Right lobe of liver (tissue), 6 donors: Measurements from ENCODE around the gene AKAP12. TPM values are rescaled to one million over a fixed set of nuclear protein-coding genes. Genes with fewer than 3 reads are reported as not detected.

Source experiments
- ATAC-seq, 4 donors: fragments of 200-7000 bp; cut with Tn5 transposase; one replicate each; pipeline ENCODE4 v1.9.1; 2020; ENCODE audit warnings: mild to moderate bottlenecking in 4 of 4, moderate library complexity in 4 of 4
- DNase-seq, 3 donors: peaks; one replicate each; pipeline ENCODE4 v3.0.0-alpha.2; 2020
- H3K27ac ChIP-seq, 3 donors: fragments of 200-600 bp; one replicate each; pipeline ENCODE4 v1.8.0; 2022
- H3K27me3 ChIP-seq, 2 donors: fragments of 200-600 bp; one replicate each; pipeline ENCODE4 v1.8.0; 2022
- H3K36me3 ChIP-seq, 4 donors: fragments of 200-600 bp; sonication (generic) in 1 of 4; one replicate each; pipeline versions ENCODE4 v1.5.1 to v1.8.0; 2017 to 2022; ENCODE audit warnings: control low read depth in 1 of 4
- H3K4me1 ChIP-seq, 4 donors: fragments of 200-600 bp; sonication (generic) in 1 of 4; one replicate each; pipeline versions ENCODE4 v1.5.1 to v1.8.0; 2017 to 2022; ENCODE audit warnings: control low read depth in 1 of 4
- H3K4me3 ChIP-seq, 3 donors: fragments of 200-600 bp; one replicate each; pipeline ENCODE4 v1.8.0; 2022
- H3K9me3 ChIP-seq, 4 donors: fragments of 200-600 bp; sonication (generic) in 1 of 4; one replicate each; pipeline versions ENCODE4 v1.5.1 to v1.8.0; 2017 to 2022; ENCODE audit warnings: control low read depth in 1 of 4
- POLR2A ChIP-seq: fragments of 450-650 bp; IDR thresholded peaks from one replicate; pipeline ENCODE4 v1.6.1; 2017; ENCODE audit warnings: antibody characterized with exemption, mild to moderate bottlenecking
- WGBS: methylation state at CpG from one replicate; pipeline ENCODE4 v1.1.6; 2018; ENCODE audit warnings: low coverage, low lambda C conversion rate; ENCODE audit not compliant: insufficient coverage; ENCODE audit errors: missing lambda C conversion rate; 5-methylcytosine and 5-hydroxymethylcytosine counted together
- intact Hi-C, 2 donors: fragments of 100-400 bp; cut with DNase I; formaldehyde crosslinking; loops; one replicate each; pipeline versions ENCODE4 v1.11.2 to v1.14.1; 2022
- total RNA-seq, 6 experiments: library from RNA; depleted of rRNA in 2 of 6; stranded (reverse); fragments of >200 nt in 2 of 6; fragmentation: NEBNext Ultra II Directional in 3 of 6; extraction: Animal tissue kit (Norgen Biotek cat#: 25700) in 3 of 6; gene quantifications; one replicate each; pipeline versions ENCODE4 v1.1.0 to v1.2.4, GENCODE V29; 2016 to 2023
- TF ChIP-seq, protein P1 (sequence below), 4 donors: fragments of 200-600 bp in 3 of 4; fragments of 450-650 bp in 1 of 4; IDR thresholded peaks; one replicate each; pipeline versions ENCODE4 v1.5.1 to v1.8.0; 2016 to 2022; ENCODE audit warnings: antibody characterized with exemption in 4 of 4, mild to moderate bottlenecking in 2 of 4
- donor health status: DM: no; HTN: yes; CAD: no.
- donor health status: DM: no; HTN: no; CAD: no.
- donor health status: DM: no; HTN: no; CAD: no.
- donor health status: DM: no; HTN: yes; CAD: no.
- donor health status: DM: no; HTN: yes; CAD: no.

Gene AKAP12
- total RNA-seq, 6 experiments from 2014 or later: 2.1 to 38.4 (median 23.0) TPM

DNA sequence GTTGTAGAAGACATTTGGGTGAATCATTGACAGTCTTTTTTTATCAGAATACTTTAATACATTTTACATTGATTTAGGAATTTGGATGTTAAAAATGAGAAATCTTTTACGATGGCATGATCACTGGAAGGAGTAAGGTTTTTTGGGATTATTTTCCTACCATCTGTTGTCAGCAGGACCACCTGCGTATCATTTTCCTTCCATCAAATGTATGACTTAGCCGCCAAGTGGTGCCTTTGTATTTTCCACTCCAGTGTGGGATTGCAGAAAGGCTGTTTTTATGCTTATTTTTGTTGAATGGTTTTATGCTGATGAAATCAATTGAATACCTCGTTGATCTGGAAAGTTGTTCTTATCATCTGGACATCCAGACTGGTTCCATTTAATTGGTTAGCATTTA lies 35.8 kb downstream of the AKAP12 start:
- Histone ChIP-seq H3K4me3 (no peak overlapping the region), H3K27ac (no peak overlapping the region), H3K27me3 (no peaks in the 10 kb centered on the region), H3K4me1 (no peaks in the 10 kb centered on the region), H3K9me3 (no peaks in the 10 kb centered on the region), H3K36me3 (no peaks in the 10 kb centered on the region)
- intact Hi-C loops: no loop called here
- TF ChIP-seq POLR2A: no peak
- TF ChIP-seq, protein P1, sequence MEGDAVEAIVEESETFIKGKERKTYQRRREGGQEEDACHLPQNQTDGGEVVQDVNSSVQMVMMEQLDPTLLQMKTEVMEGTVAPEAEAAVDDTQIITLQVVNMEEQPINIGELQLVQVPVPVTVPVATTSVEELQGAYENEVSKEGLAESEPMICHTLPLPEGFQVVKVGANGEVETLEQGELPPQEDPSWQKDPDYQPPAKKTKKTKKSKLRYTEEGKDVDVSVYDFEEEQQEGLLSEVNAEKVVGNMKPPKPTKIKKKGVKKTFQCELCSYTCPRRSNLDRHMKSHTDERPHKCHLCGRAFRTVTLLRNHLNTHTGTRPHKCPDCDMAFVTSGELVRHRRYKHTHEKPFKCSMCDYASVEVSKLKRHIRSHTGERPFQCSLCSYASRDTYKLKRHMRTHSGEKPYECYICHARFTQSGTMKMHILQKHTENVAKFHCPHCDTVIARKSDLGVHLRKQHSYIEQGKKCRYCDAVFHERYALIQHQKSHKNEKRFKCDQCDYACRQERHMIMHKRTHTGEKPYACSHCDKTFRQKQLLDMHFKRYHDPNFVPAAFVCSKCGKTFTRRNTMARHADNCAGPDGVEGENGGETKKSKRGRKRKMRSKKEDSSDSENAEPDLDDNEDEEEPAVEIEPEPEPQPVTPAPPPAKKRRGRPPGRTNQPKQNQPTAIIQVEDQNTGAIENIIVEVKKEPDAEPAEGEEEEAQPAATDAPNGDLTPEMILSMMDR (IDR thresholded peaks at IDR 0.05): no peak
- ATAC-seq (no peak), DNase-seq (no peak)
- WGBS: 61% methylated on average over 4 of the region's 4 CpGs

DNA sequence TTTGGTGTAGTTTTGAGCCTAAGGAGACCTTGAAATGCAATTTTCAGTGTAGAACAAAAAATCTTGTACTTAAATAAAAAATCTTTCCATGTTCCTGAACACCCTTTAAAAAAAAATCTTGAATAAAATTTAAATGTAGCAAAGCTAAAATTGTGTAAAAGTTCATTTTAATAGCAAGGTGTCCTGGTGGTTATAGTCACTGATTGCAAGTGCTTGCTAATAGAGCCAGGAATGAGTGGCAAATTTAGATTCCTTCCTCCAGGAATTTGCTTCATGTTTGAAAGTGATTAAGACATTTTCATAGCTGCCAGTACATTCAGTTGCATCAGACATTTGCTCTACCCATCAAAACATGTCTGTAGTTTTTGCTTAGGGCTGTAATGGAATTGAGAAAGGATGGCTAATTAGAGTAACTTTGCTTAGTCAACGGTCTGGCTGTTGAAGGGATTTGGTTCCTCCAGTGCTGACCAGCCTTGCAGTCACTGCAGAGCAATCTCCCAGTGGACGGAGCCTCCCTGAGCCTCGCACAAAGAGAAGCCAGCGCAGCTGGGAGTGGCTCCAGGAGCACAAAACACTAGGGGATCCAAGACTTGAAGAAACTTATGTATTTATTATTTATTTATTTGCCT lies 36.5 kb downstream of the AKAP12 start:
- no peak for ATAC-seq
- H3K4me1 ChIP-seq: no peaks in the 10 kb centered on the region
- H3K36me3 ChIP-seq: no peaks in the 10 kb centered on the region
- TF ChIP-seq POLR2A: no peak
- TF ChIP-seq, protein P1 (IDR thresholded peaks at IDR 0.05): no peak
- H3K27ac ChIP-seq: no peak overlapping the region
- no peaks in the 10 kb centered on the region for H3K9me3 ChIP-seq
- H3K27me3 ChIP-seq: no peaks in the 10 kb centered on the region
- H3K4me3 ChIP-seq: no peak overlapping the region
- WGBS: 67% methylated on average over 2 of the region's 4 CpGs
- intact Hi-C loops: no loop called here
- DNase-seq: no peak

DNA sequence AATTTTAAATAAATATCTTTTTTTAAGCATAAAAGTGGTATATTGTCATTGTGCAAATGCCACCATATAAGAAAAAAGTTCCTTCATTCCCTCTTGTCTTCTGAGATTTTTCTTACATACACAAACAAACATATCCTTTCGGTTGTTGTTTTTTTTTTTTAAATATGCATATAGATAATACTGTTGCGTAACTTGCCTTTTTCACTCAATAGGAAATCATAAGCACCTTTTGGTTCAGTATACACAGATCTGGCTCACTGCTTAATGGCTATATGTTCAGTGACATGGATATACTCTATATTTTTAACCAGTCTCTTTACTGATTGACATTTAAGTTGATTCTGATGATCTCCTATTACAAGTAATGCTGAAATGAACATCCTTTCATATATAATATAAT lies 40.1 kb downstream of the AKAP12 start:
- ATAC-seq: no peak
- WGBS: 88% methylated on average over 2 of the region's 2 CpGs
- intact Hi-C loops: no loop called here
- H3K36me3 ChIP-seq: no peaks in the 10 kb centered on the region
- no peak overlapping the region for H3K4me3 ChIP-seq
- TF ChIP-seq POLR2A: no peak
- TF ChIP-seq, protein P1 (IDR thresholded peaks at IDR 0.05): no peak
- DNase-seq: no peak
- H3K27me3 ChIP-seq: no peaks in the 10 kb centered on the region
- H3K27ac ChIP-seq: no peak overlapping the region
- H3K4me1 ChIP-seq: no peaks in the 10 kb centered on the region
- H3K9me3 ChIP-seq: no peaks in the 10 kb centered on the region

DNA sequence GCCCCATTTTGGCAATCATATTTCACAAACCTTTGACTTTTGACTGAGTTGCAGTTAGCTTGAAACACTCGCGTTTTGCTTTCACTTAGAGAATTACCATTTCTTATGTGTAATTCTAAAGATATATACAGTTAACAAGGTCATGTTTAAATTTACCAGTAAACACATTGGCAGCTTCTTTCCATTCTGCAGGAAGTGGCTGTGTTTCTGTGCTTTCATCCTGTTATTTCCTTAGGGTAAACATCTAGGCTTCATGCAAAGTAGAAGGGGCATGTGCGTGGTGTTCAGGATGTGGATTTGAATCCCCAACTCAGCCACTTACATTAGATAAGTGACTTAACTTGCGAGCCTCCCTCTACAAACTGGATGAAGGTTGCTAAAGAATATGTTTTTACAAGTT lies 41.1 kb downstream of the AKAP12 start:
- TF ChIP-seq POLR2A: no peak
- H3K9me3 ChIP-seq: no peaks in the 10 kb centered on the region
- H3K4me1 ChIP-seq: no peaks in the 10 kb centered on the region
- no peaks in the 10 kb centered on the region for H3K36me3 ChIP-seq
- WGBS: 69% methylated on average over 4 of the region's 4 CpGs
- no peak overlapping the region for H3K27ac ChIP-seq
- ATAC-seq (no peak), DNase-seq (no peak)
- H3K27me3 ChIP-seq: no peaks in the 10 kb centered on the region
- no peak overlapping the region for H3K4me3 ChIP-seq
- intact Hi-C loops: no loop called here

DNA sequence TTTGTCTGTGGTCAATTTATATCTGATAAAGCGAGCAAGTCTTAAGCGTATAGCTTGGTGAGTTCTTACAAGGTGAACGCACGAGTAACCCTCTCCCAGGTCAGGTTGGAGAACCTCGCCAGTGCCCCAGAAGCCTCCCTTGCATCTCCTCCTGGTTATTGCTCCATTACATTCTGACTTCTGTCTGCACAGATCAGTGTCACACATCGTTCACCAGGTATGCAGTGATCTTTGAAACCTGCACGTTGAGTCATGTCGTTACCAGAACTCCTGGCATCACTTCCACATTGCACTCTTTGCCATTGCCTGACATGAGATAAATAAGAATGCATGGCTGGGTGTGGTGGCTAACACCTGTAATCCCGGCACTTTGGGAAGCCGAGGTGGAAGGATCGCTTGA lies 44.2 kb downstream of the AKAP12 start:
- no peaks in the 10 kb centered on the region for H3K36me3 ChIP-seq
- no peak overlapping the region for H3K27ac ChIP-seq
- ATAC-seq: peak in 1 of 4 donors; percentile 45
- 72% methylated on average over 9 of the region's 11 CpGs for WGBS
- no peak for DNase-seq
- H3K4me1 ChIP-seq: no peaks in the 10 kb centered on the region
- TF ChIP-seq POLR2A: no peak
- TF ChIP-seq, protein P1 (IDR thresholded peaks at IDR 0.05): no peak
- no peak overlapping the region for H3K4me3 ChIP-seq
- no peaks in the 10 kb centered on the region for H3K27me3 ChIP-seq
- intact Hi-C loops: no loop called here
- H3K9me3 ChIP-seq: no peaks in the 10 kb centered on the region
